Measurements from ENCODE around the gene EXOC7.

The EXOC7 gene

GRCh38 chr17:76077584-76078110 lies 25.9 kb downstream of the EXOC7 start:
- H3K36me3 ChIP-seq = peaks cover 15% of the 10 kb centered on the region
- no peaks in the 10 kb centered on the region for H3K9me3 ChIP-seq
- no peak for TF ChIP-seq CTCF (IDR thresholded peaks at IDR 0.05)
- H3K27ac ChIP-seq = no peak overlapping the region
- H3K4me3 ChIP-seq (ENCODE audit: low read depth in 1 of 2, low read length in 1 of 2) = peak overlapping the region in 1 of 2 experiments; percentile 43
- H3K27me3 ChIP-seq = peaks cover 76% of the 10 kb centered on the region
- H3K4me1 ChIP-seq (ENCODE audit: control insufficient read depth in 1 of 2, insufficient read depth in 1 of 2, low read depth in 1 of 2, low read length in 1 of 2) = peaks cover 48 to 52% of the 10 kb centered on the region in 2 experiments

- Histone ChIP-seq H3K36me3 (peaks cover 9% of the 10 kb centered on the region), H3K4me3 (ENCODE audit: low read depth in 1 of 2, low read length in 1 of 2) (peak overlapping the region; percentile 2 to 43), H3K27me3 (peaks cover 76% of the 10 kb centered on the region), H3K27ac (peak overlapping the region; percentile 29), H3K4me1 (ENCODE audit: control insufficient read depth in 1 of 2, insufficient read depth in 1 of 2, low read depth in 1 of 2, low read length in 1 of 2) (peaks cover 51 to 54% of the 10 kb centered on the region in 2 experiments), H3K9me3 (no peaks in the 10 kb centered on the region)
- TF ChIP-seq CTCF (IDR thresholded peaks at IDR 0.05) = no peak
Observed at GRCh38 chr17:76076765-76077583, 26.6 kb downstream of the EXOC7 start.

- Histone ChIP-seq H3K4me1 (ENCODE audit: control insufficient read depth in 1 of 2, insufficient read depth in 1 of 2, low read depth in 1 of 2, low read length in 1 of 2) (peaks cover 58 to 61% of the 10 kb centered on the region in 2 experiments), H3K27ac (no peak overlapping the region), H3K36me3 (peaks cover 1% of the 10 kb centered on the region), H3K4me3 (ENCODE audit: low read depth in 1 of 2, low read length in 1 of 2) (peak overlapping the region in 1 of 2 experiments; percentile 43), H3K9me3 (no peaks in the 10 kb centered on the region), H3K27me3 (peaks cover 76% of the 10 kb centered on the region)
- no peak for TF ChIP-seq CTCF (IDR thresholded peaks at IDR 0.05)
Observed at GRCh38 chr17:76076146-76076764, 27.3 kb downstream of the EXOC7 start.

GRCh38 chr17:76075364-76076145 lies 28.0 kb downstream of the EXOC7 start:
- no peak overlapping the region for H3K27ac ChIP-seq
- peaks cover 73% of the 10 kb centered on the region for H3K27me3 ChIP-seq
- H3K9me3 ChIP-seq = no peaks in the 10 kb centered on the region
- peak overlapping the region; percentile 39 to 49 for H3K4me3 ChIP-seq (ENCODE audit: low read depth in 1 of 2, low read length in 1 of 2)
- H3K36me3 ChIP-seq = no peaks in the 10 kb centered on the region
- peaks cover 58 to 65% of the 10 kb centered on the region in 2 experiments for H3K4me1 ChIP-seq (ENCODE audit: control insufficient read depth in 1 of 2, insufficient read depth in 1 of 2, low read depth in 1 of 2, low read length in 1 of 2)
- no peak for TF ChIP-seq CTCF (IDR thresholded peaks at IDR 0.05)

All from neutrophil (primary cell).